Gastrocnemius medialis (tissue), 4 donors: ENCODE data around the gene KLHL18.

Experiments used
- POLR2A ChIP-seq, 2 donors: fragments of 450-650 bp; IDR thresholded peaks; one replicate each; pipeline ENCODE4 v1.6.1; 2017; ENCODE audit warnings: antibody characterized with exemption in 2 of 2, mild to moderate bottlenecking in 2 of 2, moderate library complexity in 2 of 2
- TF ChIP-seq, protein P1 (sequence below), 5 experiments: fragments of 450-650 bp in 3 of 5; fragments of 200-600 bp in 2 of 5; sonication (generic) in 2 of 5; IDR thresholded peaks in 4 of 5; conservative IDR thresholded peaks in 1 of 5; 1 replicate in 4 of 5; 2 replicates in 1 of 5; pipeline ENCODE4 v1.5.1; 2016 to 2019; ENCODE audit warnings: antibody characterized with exemption in 5 of 5, mild to moderate bottlenecking in 3 of 5, moderate library complexity in 3 of 5

- TF ChIP-seq, protein P1, sequence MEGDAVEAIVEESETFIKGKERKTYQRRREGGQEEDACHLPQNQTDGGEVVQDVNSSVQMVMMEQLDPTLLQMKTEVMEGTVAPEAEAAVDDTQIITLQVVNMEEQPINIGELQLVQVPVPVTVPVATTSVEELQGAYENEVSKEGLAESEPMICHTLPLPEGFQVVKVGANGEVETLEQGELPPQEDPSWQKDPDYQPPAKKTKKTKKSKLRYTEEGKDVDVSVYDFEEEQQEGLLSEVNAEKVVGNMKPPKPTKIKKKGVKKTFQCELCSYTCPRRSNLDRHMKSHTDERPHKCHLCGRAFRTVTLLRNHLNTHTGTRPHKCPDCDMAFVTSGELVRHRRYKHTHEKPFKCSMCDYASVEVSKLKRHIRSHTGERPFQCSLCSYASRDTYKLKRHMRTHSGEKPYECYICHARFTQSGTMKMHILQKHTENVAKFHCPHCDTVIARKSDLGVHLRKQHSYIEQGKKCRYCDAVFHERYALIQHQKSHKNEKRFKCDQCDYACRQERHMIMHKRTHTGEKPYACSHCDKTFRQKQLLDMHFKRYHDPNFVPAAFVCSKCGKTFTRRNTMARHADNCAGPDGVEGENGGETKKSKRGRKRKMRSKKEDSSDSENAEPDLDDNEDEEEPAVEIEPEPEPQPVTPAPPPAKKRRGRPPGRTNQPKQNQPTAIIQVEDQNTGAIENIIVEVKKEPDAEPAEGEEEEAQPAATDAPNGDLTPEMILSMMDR (IDR thresholded peaks at IDR 0.05 in 4 of 5, conservative IDR thresholded peaks at IDR 0.05 in 1 of 5) = no peak
- TF ChIP-seq POLR2A (IDR thresholded peaks at IDR 0.05) = no peak
Measured at GRCh38 chr3:47247131-47248064, 35.3 kb upstream of the KLHL18 start.
